Iris pigment epithelial cell (primary cell): ENCODE results near the gene SLC25A43.
"Not testable (repeated sequence)": the region's sequence is repeated elsewhere in the genome, so short reads cannot be mapped to it uniquely, and the experiment has no call there.

Source experiments
- DNase-seq: peaks from one replicate; pipeline ENCODE4 v3.0.0-alpha.2; 2011; ENCODE audit warnings: low read depth

Gene SLC25A43

GRCh38 chrX:119410027-119410819, 11.1 kb downstream of the SLC25A43 start:
- peak; percentile 92 for DNase-seq

- no peak for DNase-seq
These were observed 11.7 kb downstream of the SLC25A43 start for GRCh38 chrX:119410854-119411253.

GRCh38 chrX:119411959-119412358, 12.8 kb downstream of the SLC25A43 start:
- no peak for DNase-seq

- no peak for DNase-seq
These were observed 18.2 kb downstream of the SLC25A43 start for GRCh38 chrX:119417376-119417775.

GRCh38 chrX:119417842-119418241, 18.7 kb downstream of the SLC25A43 start:
- peak; percentile 25 for DNase-seq

- DNase-seq = no peak
These were observed 20.0 kb downstream of the SLC25A43 start for GRCh38 chrX:119419146-119419545.

- no peak for DNase-seq
These were observed 20.8 kb downstream of the SLC25A43 start for GRCh38 chrX:119419898-119420297.

- DNase-seq = no peak
These were observed 22.0 kb downstream of the SLC25A43 start for GRCh38 chrX:119421016-119421705.

- DNase-seq = no peak
These were observed 24.5 kb downstream of the SLC25A43 start for GRCh38 chrX:119423631-119424030.

- DNase-seq = no peak
These were observed 25.9 kb downstream of the SLC25A43 start for GRCh38 chrX:119424999-119425398.

GRCh38 chrX:119427024-119427794, 28.1 kb downstream of the SLC25A43 start:
- peak; percentile 45 for DNase-seq

- no peak for DNase-seq
These were observed 28.7 kb downstream of the SLC25A43 start for GRCh38 chrX:119427795-119428185.

- DNase-seq = peak; percentile 24
These were observed 30.3 kb downstream of the SLC25A43 start for GRCh38 chrX:119429471-119429870.

GRCh38 chrX:119441295-119441694, 42.2 kb downstream of the SLC25A43 start:
- DNase-seq = not testable (repeated sequence)

GRCh38 chrX:119442286-119442685, 43.1 kb downstream of the SLC25A43 start:
- no peak for DNase-seq

GRCh38 chrX:119453202-119453601, 54.1 kb downstream of the SLC25A43 start:
- no peak for DNase-seq

- peak; percentile 75 for DNase-seq
These were observed 56.1 kb downstream of the SLC25A43 start for GRCh38 chrX:119455264-119455663.

GRCh38 chrX:119459181-119459580, 60.0 kb downstream of the SLC25A43 start:
- DNase-seq = no peak

GRCh38 chrX:119465555-119465954, 66.4 kb downstream of the SLC25A43 start:
- DNase-seq = no peak

GRCh38 chrX:119466970-119467369, 67.8 kb downstream of the SLC25A43 start:
- DNase-seq = no peak

- no peak for DNase-seq
These were observed 68.3 kb downstream of the SLC25A43 start for GRCh38 chrX:119467433-119467832.

GRCh38 chrX:119467842-119468550, 68.9 kb downstream of the SLC25A43 start, which contains the start of gene SLC25A5:
SLC25A5 (plus strand) TSS chrX:119468444; CDS start chrX:119468516, 72 bp downstream.
- peak; percentile 78 for DNase-seq
